Hematopoietic multipotent progenitor cell treated with erythropoietin and hydrocortisone succinate and interleukin-3 and kit ligand, for 4 days (in vitro differentiated cells): ENCODE results near the gene GNB1L.

ENCODE experiments used
- DNase-seq: peaks from one replicate; pipeline ENCODE4 v3.0.0-alpha.2; 2015

The GNB1L gene

GRCh38 chr22:19807161-19807913, 47.3 kb downstream of the GNB1L start:
- no peak for DNase-seq

GRCh38 chr22:19806213-19807160, 48.2 kb downstream of the GNB1L start:
- peak; percentile 30 for DNase-seq

GRCh38 chr22:19805821-19806212, 48.9 kb downstream of the GNB1L start:
- no peak for DNase-seq

GRCh38 chr22:19803736-19804267, 50.9 kb downstream of the GNB1L start:
- no peak for DNase-seq

- DNase-seq, result no peak
These were observed 51.6 kb downstream of the GNB1L start for GRCh38 chr22:19802894-19803735.

- no peak for DNase-seq
These were observed 52.4 kb downstream of the GNB1L start for GRCh38 chr22:19802001-19802893.

- no peak for DNase-seq
These were observed 53.2 kb downstream of the GNB1L start for GRCh38 chr22:19801340-19802000.

GRCh38 chr22:19800761-19801244, 53.9 kb downstream of the GNB1L start:
- DNase-seq, result peak; percentile 48

GRCh38 chr22:19800306-19800705, 54.4 kb downstream of the GNB1L start:
- DNase-seq, result no peak

- no peak for DNase-seq
These were observed 55.1 kb downstream of the GNB1L start for GRCh38 chr22:19799322-19800190.

- no peak for DNase-seq
These were observed 55.8 kb downstream of the GNB1L start for GRCh38 chr22:19798891-19799293.

GRCh38 chr22:19798003-19798665, 56.5 kb downstream of the GNB1L start:
- no peak for DNase-seq

GRCh38 chr22:19797086-19798002, 57.3 kb downstream of the GNB1L start:
- DNase-seq, result no peak

- DNase-seq, result no peak
These were observed 58.5 kb downstream of the GNB1L start for GRCh38 chr22:19796160-19796559.

GRCh38 chr22:19795617-19796008, 59.1 kb downstream of the GNB1L start:
- no peak for DNase-seq

GRCh38 chr22:19793661-19794310, 60.9 kb downstream of the GNB1L start:
- no peak for DNase-seq

- no peak for DNase-seq
These were observed 61.5 kb downstream of the GNB1L start for GRCh38 chr22:19793161-19793560.
